H9 (cell line): ENCODE measurements around the gene SELENOS. TPM values are rescaled to one million over a fixed set of nuclear protein-coding genes. Genes with fewer than 3 reads are reported as not detected.

ENCODE experiments used
- DNase-seq: peaks from one replicate; pipeline ENCODE4 v3.0.0-alpha.2; 2017
- H2AFZ ChIP-seq: one replicate; pipeline ENCODE4 v1.6.1; 2013; ENCODE audit warnings: mild to moderate bottlenecking, low read length, control low read depth, moderate library complexity
- H2AK5ac ChIP-seq: 2 replicates; pipeline ENCODE4 v1.6.1; 2013; ENCODE audit warnings: low read length, control low read depth, mixed read lengths; ENCODE audit not compliant: insufficient read length
- H2BK120ac ChIP-seq: one replicate; pipeline ENCODE4 v1.6.1; 2013; ENCODE audit warnings: low read depth, mild to moderate bottlenecking, low read length, control low read depth, inconsistent platforms; ENCODE audit not compliant: poor library complexity, severe bottlenecking
- H2BK12ac ChIP-seq: 2 replicates; pipeline ENCODE4 v1.6.1; 2013; ENCODE audit warnings: low read length, control low read depth, mixed read lengths, low read depth; ENCODE audit not compliant: insufficient read length
- H2BK15ac ChIP-seq: 2 replicates; pipeline ENCODE4 v1.6.1; 2013; ENCODE audit warnings: low read depth, low read length, control low read depth
- H2BK20ac ChIP-seq: one replicate; pipeline ENCODE4 v1.6.1; 2013; ENCODE audit warnings: low read depth, mild to moderate bottlenecking, low read length, control low read depth, inconsistent platforms; ENCODE audit not compliant: poor library complexity, severe bottlenecking
- H2BK5ac ChIP-seq: 2 replicates; pipeline ENCODE4 v1.6.1; 2013; ENCODE audit warnings: low read length, control low read depth, mixed read lengths; ENCODE audit not compliant: insufficient read length
- H3K14ac ChIP-seq: 2 replicates; pipeline ENCODE4 v1.6.1; 2013; ENCODE audit warnings: low read length, control low read depth; ENCODE audit not compliant: insufficient read depth
- H3K18ac ChIP-seq: 2 replicates; pipeline ENCODE4 v1.6.1; 2013; ENCODE audit warnings: low read depth, mild to moderate bottlenecking, mixed read lengths, low read length, control low read depth; ENCODE audit not compliant: insufficient read length
- H3K23ac ChIP-seq: 2 replicates; pipeline ENCODE4 v1.6.1; 2013; ENCODE audit warnings: low read length, control low read depth, mixed read lengths, low read depth; ENCODE audit not compliant: insufficient read length
- H3K23me2 ChIP-seq: 2 replicates; pipeline ENCODE4 v1.6.1; 2013; ENCODE audit warnings: low read depth, mild to moderate bottlenecking, mixed read lengths, low read length, control low read depth; ENCODE audit not compliant: insufficient read length, poor library complexity, severe bottlenecking
- H3K27ac ChIP-seq: 2 replicates; pipeline ENCODE4 v1.5.1; 2013; ENCODE audit warnings: low read length, control low read depth, mixed read lengths, low read depth; ENCODE audit not compliant: insufficient read length
- H3K27me3 ChIP-seq: 2 replicates; pipeline ENCODE4 v1.6.1; 2013; ENCODE audit warnings: low read length, control low read depth, inconsistent platforms; ENCODE audit not compliant: insufficient read depth
- H3K4ac ChIP-seq: 2 replicates; pipeline ENCODE4 v1.6.1; 2013; ENCODE audit warnings: low read depth, mild to moderate bottlenecking, control low read depth, inconsistent platforms, low read length, moderate library complexity
- H3K4me1 ChIP-seq: 2 replicates; pipeline ENCODE4 v1.6.1; 2013; ENCODE audit warnings: low read length, control low read depth, inconsistent platforms; ENCODE audit not compliant: insufficient read depth
- H3K4me2 ChIP-seq: 2 replicates; pipeline ENCODE4 v1.6.1; 2013; ENCODE audit warnings: low read length, control low read depth, mixed read lengths; ENCODE audit not compliant: insufficient read length, insufficient read depth
- H3K56ac ChIP-seq: 2 replicates; pipeline ENCODE4 v1.6.1; 2013; ENCODE audit warnings: low read depth, mild to moderate bottlenecking, mixed read lengths, low read length, control low read depth; ENCODE audit not compliant: insufficient read length
- H3K79me1 ChIP-seq: 2 replicates; pipeline ENCODE4 v1.6.1; 2013; ENCODE audit warnings: low read depth, mild to moderate bottlenecking, moderate library complexity, low read length, control low read depth, inconsistent platforms; ENCODE audit not compliant: insufficient read depth, poor library complexity, severe bottlenecking
- H3K79me2 ChIP-seq: 2 replicates; pipeline ENCODE4 v1.6.1; 2013; ENCODE audit warnings: low read length, control low read depth, inconsistent platforms; ENCODE audit not compliant: insufficient read depth
- H3K9ac ChIP-seq: 2 replicates; pipeline ENCODE4 v1.6.1; 2013; ENCODE audit warnings: low read length, control low read depth, mixed read lengths; ENCODE audit not compliant: insufficient read length; ENCODE audit errors: extremely low read depth
- H3K9me3 ChIP-seq: one replicate; pipeline ENCODE4 v1.6.1; 2013; ENCODE audit warnings: low read depth, low read length, inconsistent platforms; ENCODE audit not compliant: control insufficient read depth
- H3T11ph ChIP-seq: one replicate; pipeline ENCODE4 v1.6.1; 2013; ENCODE audit warnings: mild to moderate bottlenecking, low read length, control low read depth, inconsistent platforms
- H4K20me1 ChIP-seq: one replicate; pipeline ENCODE4 v1.6.1; 2013; ENCODE audit not compliant: control insufficient read depth, insufficient read length, insufficient read depth
- H4K5ac ChIP-seq: 2 replicates; pipeline ENCODE4 v1.6.1; 2013; ENCODE audit warnings: low read depth, mild to moderate bottlenecking, mixed read lengths, low read length, control low read depth; ENCODE audit not compliant: insufficient read length
- H4K8ac ChIP-seq: replicated peaks from 2 replicates; pipeline ENCODE4 v1.6.1; 2013; ENCODE audit warnings: low read length, control low read depth, mixed read lengths, low read depth; ENCODE audit not compliant: insufficient read length
- H4K91ac ChIP-seq: 2 replicates; pipeline ENCODE4 v1.6.1; 2013; ENCODE audit warnings: low read depth, mild to moderate bottlenecking, moderate library complexity, mixed read lengths, low read length, control low read depth; ENCODE audit not compliant: insufficient read length
- H3K27ac Mint-ChIP-seq, 3 experiments: 2 replicates in 2 of 3; 3 replicates in 1 of 3; pipeline ENCODE4 v1.8.0; 2020 to 2021; ENCODE audit warnings: mixed read lengths in 3 of 3, mild to moderate bottlenecking in 1 of 3, moderate library complexity in 1 of 3
- H3K27me3 Mint-ChIP-seq: 2 replicates; pipeline ENCODE4 v1.8.0; 2021; ENCODE audit warnings: low read depth, mild to moderate bottlenecking, moderate library complexity, mixed read lengths
- H3K36me3 Mint-ChIP-seq, 3 experiments: 2 replicates in 2 of 3; 3 replicates in 1 of 3; pipeline ENCODE4 v1.8.0; 2020 to 2021; ENCODE audit warnings: low read depth in 3 of 3, mixed read lengths in 3 of 3; ENCODE audit not compliant: insufficient read depth in 1 of 3
- H3K4me1 Mint-ChIP-seq, 2 experiments: 2 replicates each; pipeline ENCODE4 v1.8.0; 2020; ENCODE audit warnings: mixed read lengths in 2 of 2
- H3K4me3 Mint-ChIP-seq, 2 experiments: 2 replicates in 1 of 2; 3 replicates in 1 of 2; pipeline ENCODE4 v1.8.0; 2020 to 2021; ENCODE audit warnings: mild to moderate bottlenecking in 2 of 2, mixed read lengths in 2 of 2, moderate library complexity in 1 of 2
- H3K9me3 Mint-ChIP-seq, 2 experiments: 2 replicates in 1 of 2; 3 replicates in 1 of 2; pipeline ENCODE4 v1.8.0; 2020; ENCODE audit warnings: mild to moderate bottlenecking in 2 of 2, mixed read lengths in 2 of 2, moderate library complexity in 1 of 2
- CTCF ChIP-seq: fragments of 200-600 bp; sonication (generic); conservative IDR thresholded peaks from 3 replicates; pipeline ENCODE4 v1.8.0; 2021; ENCODE audit warnings: antibody characterized with exemption, mild to moderate bottlenecking
- WGBS: extraction: QIAGEN DNeasy Blood & Tissue Kit; methylation state at CpG from one replicate; pipeline ENCODE4 v1.1.7; 2013; ENCODE audit warnings: missing lambda C conversion rate, low lambda C conversion rate, mixed read lengths; ENCODE audit not compliant: insufficient read length; ENCODE audit errors: extremely low coverage; 5-methylcytosine and 5-hydroxymethylcytosine counted together
- total RNA-seq: library from RNA; stranded (reverse); gene quantifications from 2 replicates; pipeline ENCODE4 v1.2.1, GENCODE V29; 2021

Gene SELENOS
- total RNA-seq, 1 experiment from 2014 or later: 57.7 TPM

GRCh38 chr15:101307048-101307896 lies 30.0 kb upstream of the SELENOS start:
- Histone ChIP-seq H2BK20ac (no peak overlapping the region), H3K79me1 (no peaks in the 10 kb centered on the region), H3K27me3 (no peaks in the 10 kb centered on the region), H3K56ac (no peak overlapping the region), H3K9ac (no peak overlapping the region), H3K9me3 (no peaks in the 10 kb centered on the region), H2AFZ (no peak overlapping the region), H3K23me2 (no peaks in the 10 kb centered on the region), H2AK5ac (no peak overlapping the region), H3K18ac (no peak overlapping the region), H2BK15ac (no peak overlapping the region), H3K4me1 (no peaks in the 10 kb centered on the region), H3T11ph (no peak overlapping the region), H4K20me1 (no peaks in the 10 kb centered on the region), H2BK120ac (no peak overlapping the region), H3K4ac (no peak overlapping the region), H2BK12ac (no peak overlapping the region), H3K23ac (no peak overlapping the region), H4K8ac (no peak overlapping the region), H3K4me2 (no peak overlapping the region), H4K91ac (no peak overlapping the region), H3K79me2 (no peaks in the 10 kb centered on the region), H3K14ac (no peak overlapping the region), H2BK5ac (no peak overlapping the region), H3K27ac (no peak overlapping the region), H4K5ac (no peak overlapping the region)
- Mint-ChIP-seq H3K27me3 (no peaks in the 10 kb centered on the region; the same call in 1 of the 2 replicates), H3K4me3 (no peak overlapping the region), H3K4me1 (peaks cover 0 to 4% of the 10 kb centered on the region in 2 experiments; a peak in 1 of 4 replicates), H3K36me3 (no peaks in the 10 kb centered on the region), H3K27ac (peak overlapping the region in 1 of 3 experiments; percentile 55; a peak in 1 of 7 replicates), H3K9me3 (no peaks in the 10 kb centered on the region; a peak in 1 of 5 replicates)
- TF ChIP-seq CTCF: no peak
- WGBS: no CpG with 5 or more reads among the region's 24 CpGs
- peak; percentile 22 for DNase-seq
